Measurements from ENCODE around the gene ACCSL.

GRCh38 chr11:44006917-44007361 is 40.8 kb upstream of the ACCSL start:
- TF ChIP-seq GATA2 (IDR thresholded peaks at IDR 0.05; ENCODE audit: low read depth, low read length) = no peak
- no peak for TF ChIP-seq GATA3 (IDR thresholded peaks at IDR 0.05; ENCODE audit: low read depth, low read length)
